ENCODE results near the gene PRM1. TPM values are rescaled to one million over a fixed set of nuclear protein-coding genes. Genes with fewer than 3 reads are reported as not detected.

Gene PRM1
- total and polyA plus RNA-seq, 2 of the 13 experiments (the other 11 are each of a cell fraction or from before 2014, with no cell fraction given) = not detected

- peak; percentile 20; the same call in 1 of the 2 replicates for TF ChIP-seq PRMT3 (CRISPR knock-in tag; IDR thresholded peaks at IDR 0.05; ENCODE audit: borderline replicate concordance, low read depth)
- TF ChIP-seq TOE1 (CRISPR knock-in tag; IDR thresholded peaks at IDR 0.05) = no peak
- TF ChIP-seq U2AF1 (optimal IDR thresholded peaks at IDR 0.05; ENCODE audit: low read depth, low read length) = peak; percentile 86
- TF ChIP-seq MTA3 (CRISPR knock-in tag; IDR thresholded peaks at IDR 0.05) = no peak
- TF ChIP-seq IRX3 (CRISPR knock-in tag; IDR thresholded peaks at IDR 0.05; ENCODE audit: borderline replicate concordance, low read depth) = 0 out of 2 replicates have a peak, but pooled peaks have one; percentile 53
- peak; percentile 71; the same call in 1 of the 2 replicates for TF ChIP-seq KLF12 (CRISPR knock-in tag; IDR thresholded peaks at IDR 0.05; ENCODE audit: borderline replicate concordance)
- peak; percentile 24; the same call in 1 of the 2 replicates for TF ChIP-seq DDIT3 (CRISPR knock-in tag; IDR thresholded peaks at IDR 0.05)
- TF ChIP-seq TFDP2 (CRISPR knock-in tag; IDR thresholded peaks at IDR 0.05) = peak; percentile 88
- peak; percentile 89; the same call in 1 of the 2 replicates for TF ChIP-seq MTA1 (CRISPR knock-in tag; IDR thresholded peaks at IDR 0.05; ENCODE audit: borderline replicate concordance)
- TF ChIP-seq ADNP (CRISPR knock-in tag; IDR thresholded peaks at IDR 0.05) = peak; percentile 70
- peak; percentile 90 for TF ChIP-seq HOXA5 (CRISPR knock-in tag; IDR thresholded peaks at IDR 0.05)
- TF ChIP-seq GATAD1 (CRISPR knock-in tag; IDR thresholded peaks at IDR 0.05) = no peak; the same call in 1 of the 2 replicates
- peak; percentile 64; the same call in 2 of the 3 replicates for TF ChIP-seq MXI1 (IDR thresholded peaks at IDR 0.05; ENCODE audit: borderline replicate concordance, low read depth, low read length)
- peak; percentile 18 for TF ChIP-seq ZNF407 (CRISPR knock-in tag; IDR thresholded peaks at IDR 0.05; ENCODE audit: not compliant biosample characterization)
- no peak for TF ChIP-seq NR2F1 (CRISPR knock-in tag; IDR thresholded peaks at IDR 0.05)
- TF ChIP-seq CENPT (CRISPR knock-in tag; IDR thresholded peaks at IDR 0.05; ENCODE audit: low read depth) = peak; percentile 91
- peak; percentile 96 for TF ChIP-seq ZNF230 (CRISPR knock-in tag; IDR thresholded peaks at IDR 0.05)
- TF ChIP-seq PHF5A (CRISPR knock-in tag; IDR thresholded peaks at IDR 0.05; ENCODE audit: low read depth, unreplicated experiment) = peak; percentile 67
- TF ChIP-seq ZNF674 (CRISPR knock-in tag; IDR thresholded peaks at IDR 0.05; ENCODE audit: low read depth) = no peak
- TF ChIP-seq BORCS8-MEF2B (CRISPR knock-in tag; IDR thresholded peaks at IDR 0.05) = peak; percentile 89
Observed at GRCh38 chr16:11257131-11257938, 23.8 kb downstream of the PRM1 start (continued).
